Measurements from ENCODE around the gene POLR3E. TPM values are rescaled to one million over a fixed set of nuclear protein-coding genes. Genes with fewer than 3 reads are reported as not detected.

POLR3E gene
- total and polyA plus RNA-seq, 2 donors (not counting 3 experiments of a cell fraction or from before 2014, with no cell fraction given): 48.3 to 62.2 TPM

DNA sequence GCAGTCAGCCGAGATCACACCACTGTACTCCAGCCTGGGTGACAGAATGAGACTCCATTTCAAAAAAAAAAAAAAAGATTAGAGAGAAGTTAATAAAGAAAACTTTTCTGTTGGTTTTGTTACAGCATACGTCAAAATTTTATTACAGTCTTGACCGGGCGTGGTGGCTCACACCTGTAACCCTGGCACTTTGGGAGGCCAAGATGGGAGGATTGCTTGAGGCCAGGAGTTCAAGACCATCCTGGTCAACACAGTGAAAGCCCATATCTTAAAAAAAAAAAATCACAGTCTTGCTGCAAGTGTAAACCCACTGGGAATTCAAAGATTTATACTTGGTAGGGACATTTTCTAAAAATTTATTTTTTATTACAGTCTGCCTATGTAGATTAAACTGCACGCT is 6.2 kb upstream of the POLR3E start:
- no peak overlapping the region for H3K4me3 ChIP-seq (replicated peaks in 1 of 3; ENCODE audit: insufficient read depth in 1 of 3, low read depth in 1 of 3, low read length in 3 of 3)
- BruUV-seq (replicated peaks): no TSS peak
- ChIA-PET CTCF (no interaction called here), POLR2A (no interaction called here)
- H2AFZ ChIP-seq (ENCODE audit: low read depth, low read length): no peak overlapping the region
- H3K4me1 ChIP-seq (ENCODE audit: control insufficient read depth, extremely low read depth, insufficient read depth, low read length): no peaks in the 10 kb centered on the region
- H3K27ac ChIP-seq (ENCODE audit: insufficient read depth, low read depth, low read length): no peak overlapping the region
- no peaks in the 10 kb centered on the region for H4K20me1 ChIP-seq (replicated peaks; ENCODE audit: control insufficient read depth, extremely low read depth, insufficient read depth, low read length)
- no peak overlapping the region for H3K9ac ChIP-seq (replicated peaks; ENCODE audit: extremely low read depth, insufficient read depth, low read length)
- H3K27me3 ChIP-seq (ENCODE audit: control insufficient read depth in 2 of 2, insufficient read depth in 2 of 2, low read length in 2 of 2): no peaks in the 10 kb centered on the region
- dilution Hi-C loops (cut with MboI; ENCODE audit: extremely low pct_ligation_motif_present, low sequenced_read_pairs): no loop called here
- H3K9me1 ChIP-seq (replicated peaks; ENCODE audit: control insufficient read depth, extremely low read depth, insufficient read depth, low read length): no peaks in the 10 kb centered on the region
- H3K79me2 ChIP-seq (ENCODE audit: control insufficient read depth, insufficient read depth, low read length): no peaks in the 10 kb centered on the region
- TF ChIP-seq JUN (IDR thresholded peaks at IDR 0.05; ENCODE audit: borderline replicate concordance, insufficient read depth, insufficient read length, low read depth): no peak
- no peak for TF ChIP-seq MYC (IDR thresholded peaks at IDR 0.05; ENCODE audit: low read depth, low read length)
- TF ChIP-seq, protein P1, sequence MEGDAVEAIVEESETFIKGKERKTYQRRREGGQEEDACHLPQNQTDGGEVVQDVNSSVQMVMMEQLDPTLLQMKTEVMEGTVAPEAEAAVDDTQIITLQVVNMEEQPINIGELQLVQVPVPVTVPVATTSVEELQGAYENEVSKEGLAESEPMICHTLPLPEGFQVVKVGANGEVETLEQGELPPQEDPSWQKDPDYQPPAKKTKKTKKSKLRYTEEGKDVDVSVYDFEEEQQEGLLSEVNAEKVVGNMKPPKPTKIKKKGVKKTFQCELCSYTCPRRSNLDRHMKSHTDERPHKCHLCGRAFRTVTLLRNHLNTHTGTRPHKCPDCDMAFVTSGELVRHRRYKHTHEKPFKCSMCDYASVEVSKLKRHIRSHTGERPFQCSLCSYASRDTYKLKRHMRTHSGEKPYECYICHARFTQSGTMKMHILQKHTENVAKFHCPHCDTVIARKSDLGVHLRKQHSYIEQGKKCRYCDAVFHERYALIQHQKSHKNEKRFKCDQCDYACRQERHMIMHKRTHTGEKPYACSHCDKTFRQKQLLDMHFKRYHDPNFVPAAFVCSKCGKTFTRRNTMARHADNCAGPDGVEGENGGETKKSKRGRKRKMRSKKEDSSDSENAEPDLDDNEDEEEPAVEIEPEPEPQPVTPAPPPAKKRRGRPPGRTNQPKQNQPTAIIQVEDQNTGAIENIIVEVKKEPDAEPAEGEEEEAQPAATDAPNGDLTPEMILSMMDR (IDR thresholded peaks at IDR 0.05; ENCODE audit: extremely low read depth in 1 of 2, insufficient read depth in 1 of 2, low read depth in 1 of 2, low read length in 2 of 2): no peak
- TF ChIP-seq POLR2AphosphoS5 (IDR thresholded peaks at IDR 0.05; ENCODE audit: insufficient read depth, low read depth, low read length): no peak
- no peak for TF ChIP-seq GATA2 (IDR thresholded peaks at IDR 0.05; ENCODE audit: insufficient read depth, insufficient read length, low read depth, low read length)
- TF ChIP-seq FOS (IDR thresholded peaks at IDR 0.05; ENCODE audit: borderline replicate concordance, insufficient read depth, low read length): no peak
- TF ChIP-seq POLR2A (IDR thresholded peaks at IDR 0.05; ENCODE audit: low read depth, low read length): no peak
- TF ChIP-seq EZH2 (IDR thresholded peaks at IDR 0.05; ENCODE audit: borderline replicate concordance, low read depth, low read length, severe bottlenecking): no peak
- TF ChIP-seq, protein P2, sequence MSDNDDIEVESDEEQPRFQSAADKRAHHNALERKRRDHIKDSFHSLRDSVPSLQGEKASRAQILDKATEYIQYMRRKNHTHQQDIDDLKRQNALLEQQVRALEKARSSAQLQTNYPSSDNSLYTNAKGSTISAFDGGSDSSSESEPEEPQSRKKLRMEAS (IDR thresholded peaks at IDR 0.05; ENCODE audit: insufficient read depth, insufficient read length): no peak
- no peak for DNase-seq (ENCODE audit: low read depth, low spot score)
- no peak for FAIRE-seq
- intact Hi-C loops (cut with micrococcal nuclease): no loop called here
- peaks cover 0 to 2% of the 10 kb centered on the region in 2 experiments for H3K36me3 ChIP-seq (ENCODE audit: control insufficient read depth in 2 of 2, extremely low read depth in 1 of 2, insufficient read depth in 2 of 2, low read length in 2 of 2)
- no peaks in the 10 kb centered on the region for H3K9me3 ChIP-seq (replicated peaks; ENCODE audit: control insufficient read depth, insufficient read depth, low read length)
- H3K4me2 ChIP-seq (ENCODE audit: insufficient read depth, low read length): no peak overlapping the region
